ENCODE data around the gene HOXD1. TPM values are rescaled to one million over a fixed set of nuclear protein-coding genes. Genes with fewer than 3 reads are reported as not detected.
A peak's percentile ranks its signal among the peaks of the same experiment; 100 is the strongest.

The HOXD1 gene
- total RNA-seq, 6 donors from 2014 or later, result 1.0 to 7.2 (median 3.6) TPM

DNA sequence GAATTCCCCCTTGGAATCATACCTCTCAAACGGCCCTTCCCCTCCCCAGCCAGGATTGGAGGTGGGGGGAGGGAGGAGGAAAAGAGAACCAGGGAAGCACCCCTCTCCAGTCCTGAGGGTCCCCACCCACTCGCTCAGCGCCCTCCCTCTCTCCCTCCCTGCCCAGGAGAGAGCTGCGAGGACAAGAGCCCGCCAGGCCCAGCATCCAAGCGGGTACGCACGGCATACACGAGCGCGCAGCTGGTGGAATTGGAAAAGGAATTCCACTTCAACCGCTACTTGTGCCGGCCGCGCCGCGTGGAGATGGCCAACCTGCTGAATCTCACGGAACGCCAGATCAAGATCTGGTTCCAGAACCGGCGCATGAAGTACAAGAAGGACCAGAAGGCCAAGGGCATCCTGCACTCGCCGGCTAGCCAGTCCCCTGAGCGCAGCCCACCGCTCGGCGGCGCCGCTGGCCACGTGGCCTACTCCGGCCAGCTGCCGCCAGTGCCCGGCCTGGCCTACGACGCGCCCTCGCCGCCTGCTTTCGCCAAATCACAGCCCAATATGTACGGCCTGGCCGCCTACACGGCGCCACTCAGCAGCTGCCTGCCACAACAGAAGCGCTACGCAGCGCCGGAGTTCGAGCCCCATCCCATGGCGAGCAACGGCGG lies 17.0 kb upstream of the HOXD1 start:
- Histone ChIP-seq H3K27me3 (peaks cover 0 to 29% (median 14%) of the 10 kb centered on the region in 4 donors), H3K4me3 (peak overlapping the region in 3 of 4 donors; percentile 8 to 27 (median 13)), H3K9me3 (no peaks in the 10 kb centered on the region), H3K27ac (no peak overlapping the region), H3K4me1 (peaks cover 3 to 17% (median 9%) of the 10 kb centered on the region in 4 donors), H3K36me3 (no peaks in the 10 kb centered on the region)
- peak in 1 of 6 experiments; percentile 6 for TF ChIP-seq CTCF (IDR thresholded peaks at IDR 0.05)
- no peak for TF ChIP-seq EP300 (IDR thresholded peaks at IDR 0.05)
- no peak for TF ChIP-seq POLR2AphosphoS5 (IDR thresholded peaks at IDR 0.05)
- TF ChIP-seq POLR2A (IDR thresholded peaks at IDR 0.05), result no peak
- WGBS, 2 donors, result 5 to 13% methylated on average over 20 to 44 of the region's 51 CpGs
- peak in 1 of 2 donors; percentile 87 for DNase-seq
- ATAC-seq (ENCODE audit: low FRiP score in 2 of 2), result peak in 1 of 2 donors; percentile 37

DNA sequence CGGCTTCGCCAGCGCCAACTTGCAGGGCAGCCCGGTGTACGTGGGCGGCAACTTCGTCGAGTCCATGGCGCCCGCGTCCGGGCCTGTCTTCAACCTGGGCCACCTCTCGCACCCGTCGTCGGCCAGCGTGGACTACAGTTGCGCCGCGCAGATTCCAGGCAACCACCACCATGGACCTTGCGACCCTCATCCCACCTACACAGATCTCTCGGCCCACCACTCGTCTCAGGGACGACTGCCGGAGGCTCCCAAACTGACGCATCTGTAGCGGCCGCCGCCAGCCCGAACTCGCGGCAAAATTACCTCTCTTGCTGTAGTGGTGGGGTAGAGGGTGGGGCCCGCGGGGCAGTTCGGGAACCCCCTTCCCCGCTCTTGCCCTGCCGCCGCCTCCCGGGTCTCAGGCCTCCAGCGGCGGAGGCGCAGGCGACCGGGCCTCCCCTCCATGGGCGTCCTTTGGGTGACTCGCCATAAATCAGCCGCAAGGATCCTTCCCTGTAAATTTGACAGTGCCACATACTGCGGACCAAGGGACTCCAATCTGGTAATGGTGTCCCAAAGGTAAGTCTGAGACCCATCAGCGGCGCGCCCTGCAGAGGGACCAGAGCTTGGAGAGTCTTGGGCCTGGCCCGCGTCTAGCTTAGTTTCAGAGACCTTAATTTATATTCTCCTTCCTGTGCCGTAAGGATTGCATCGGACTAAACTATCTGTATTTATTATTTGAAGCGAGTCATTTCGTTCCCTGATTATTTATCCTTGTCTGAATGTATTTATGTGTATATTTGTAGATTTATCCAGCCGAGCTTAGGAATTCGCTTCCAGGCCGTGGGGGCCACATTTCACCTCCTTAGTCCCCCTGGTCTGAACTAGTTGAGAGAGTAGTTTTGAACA lies 16.2 kb upstream of the HOXD1 start:
- whole genome bisulfite sequencing, 2 donors, result 19 to 29% methylated on average over 32 to 40 of the region's 60 CpGs
- peak in 1 of 2 donors; percentile 16 for ATAC-seq (ENCODE audit: low FRiP score in 2 of 2)

DNA sequence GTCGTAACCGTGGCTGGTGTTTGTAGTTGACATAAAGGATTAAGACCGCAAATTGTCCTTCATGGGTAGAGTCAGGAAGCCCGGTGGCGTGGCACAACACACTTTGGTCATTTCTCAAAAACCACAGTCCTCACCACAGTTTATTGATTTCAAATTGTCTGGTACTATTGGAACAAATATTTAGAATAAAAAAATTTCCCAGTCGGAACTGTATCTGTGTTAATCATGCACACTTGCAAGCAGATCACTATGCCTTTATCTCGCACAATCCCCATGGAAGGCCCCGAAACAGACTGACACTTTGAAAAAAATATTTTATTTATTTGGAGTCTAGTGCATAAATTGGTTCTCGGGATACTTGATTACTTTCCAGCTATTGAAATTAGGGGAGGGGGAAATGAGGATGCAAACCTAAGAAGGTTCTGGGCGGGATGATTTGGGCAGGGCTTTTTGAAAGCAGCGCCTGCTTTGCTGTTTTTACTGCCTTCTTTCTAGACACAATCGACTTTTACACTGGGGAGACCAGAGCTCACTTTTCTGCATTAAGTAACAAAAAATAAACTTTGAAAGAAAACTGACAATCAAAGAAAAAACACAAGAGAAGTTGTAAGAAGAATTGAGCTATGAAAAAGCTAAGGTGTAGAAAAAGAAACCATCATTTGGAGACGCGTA lies 15.4 kb upstream of the HOXD1 start:
- WGBS, 2 donors, result 36 to 44% methylated on average over 14 of the region's 14 CpGs
- Histone ChIP-seq H3K4me1 (peaks cover 3 to 19% (median 12%) of the 10 kb centered on the region in 4 donors), H3K27ac (no peak overlapping the region), H3K27me3 (peaks cover 0 to 34% (median 17%) of the 10 kb centered on the region in 4 donors), H3K4me3 (no peak overlapping the region), H3K9me3 (no peaks in the 10 kb centered on the region), H3K36me3 (no peaks in the 10 kb centered on the region)
- ATAC-seq (ENCODE audit: low FRiP score in 2 of 2) (no peak), DNase-seq (no peak)
- no peak for TF ChIP-seq EP300 (IDR thresholded peaks at IDR 0.05)
- no peak for TF ChIP-seq CTCF (IDR thresholded peaks at IDR 0.05)
- TF ChIP-seq POLR2AphosphoS5 (IDR thresholded peaks at IDR 0.05), result no peak
- no peak for TF ChIP-seq POLR2A (IDR thresholded peaks at IDR 0.05)

More for the DNA sequence above, 16.2 kb upstream of the HOXD1 start:
- peaks cover 3 to 17% (median 9%) of the 10 kb centered on the region in 4 donors for H3K4me1 ChIP-seq
- no peaks in the 10 kb centered on the region for H3K36me3 ChIP-seq
- DNase-seq, result no peak
- H3K4me3 ChIP-seq, result peak overlapping the region in 3 of 4 donors; percentile 8 to 27 (median 13)
- no peak overlapping the region for H3K27ac ChIP-seq
- peaks cover 0 to 29% (median 14%) of the 10 kb centered on the region in 4 donors for H3K27me3 ChIP-seq
- peak in 1 of 6 experiments; percentile 2 for TF ChIP-seq CTCF (IDR thresholded peaks at IDR 0.05)
- TF ChIP-seq POLR2A (IDR thresholded peaks at IDR 0.05), result no peak
- H3K9me3 ChIP-seq, result no peaks in the 10 kb centered on the region

DNA sequence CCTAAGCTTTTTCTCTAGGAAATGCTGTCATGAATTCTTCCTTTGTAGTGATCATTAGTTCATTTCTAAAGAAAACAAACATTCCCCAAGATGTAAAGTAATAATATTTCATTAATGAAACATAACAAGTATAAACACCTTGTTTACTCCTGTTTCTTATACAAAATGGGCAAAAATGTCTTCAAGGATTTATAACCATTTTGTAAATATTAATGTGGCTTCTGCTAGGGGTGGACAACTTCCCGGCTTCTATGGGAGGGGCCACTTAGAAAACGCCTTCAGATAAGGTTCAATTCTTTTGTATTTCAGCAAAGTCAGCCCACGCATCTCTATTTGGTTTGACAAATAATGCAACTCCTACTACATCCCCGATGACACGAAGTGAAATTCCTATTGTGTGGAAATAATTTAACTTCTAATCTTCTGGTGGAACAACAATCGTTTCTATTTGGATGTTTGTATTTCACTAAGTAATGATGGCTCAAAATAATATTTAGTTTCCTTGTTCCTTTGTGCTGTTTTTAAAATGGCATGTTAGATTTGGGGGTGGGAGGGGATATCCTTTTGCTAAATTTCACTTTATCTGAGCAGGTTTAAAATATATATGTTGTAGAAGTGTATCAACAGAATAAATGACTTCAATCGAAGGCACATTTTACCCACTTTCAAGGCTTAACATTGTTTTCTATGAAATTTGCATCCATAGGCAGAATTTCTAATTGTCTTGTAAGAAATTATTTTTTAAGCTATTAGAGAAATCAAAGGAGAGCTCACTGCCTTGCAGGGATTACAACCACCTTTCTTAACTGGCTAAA lies 14.7 kb upstream of the HOXD1 start:
- Histone ChIP-seq H3K36me3 (no peaks in the 10 kb centered on the region), H3K4me3 (no peak overlapping the region), H3K27me3 (peaks cover 0 to 39% (median 18%) of the 10 kb centered on the region in 4 donors), H3K27ac (no peak overlapping the region), H3K9me3 (no peaks in the 10 kb centered on the region), H3K4me1 (peaks cover 3 to 25% (median 14%) of the 10 kb centered on the region in 4 donors)
- no peak for DNase-seq
- no peak for ATAC-seq (ENCODE audit: low FRiP score in 2 of 2)
- TF ChIP-seq CTCF (IDR thresholded peaks at IDR 0.05) (no peak), EP300 (IDR thresholded peaks at IDR 0.05) (no peak), POLR2A (IDR thresholded peaks at IDR 0.05) (no peak), POLR2AphosphoS5 (IDR thresholded peaks at IDR 0.05) (no peak)
- WGBS, 2 donors, result 30% methylated on average over 7 of the region's 7 CpGs

Measured in upper lobe of left lung (tissue), 6 donors.